Astrocyte of the spinal cord (primary cell): ENCODE results near the gene INTS6.

Source experiments
- DNase-seq: peaks from one replicate; pipeline ENCODE4 v3.0.0; 2011; ENCODE audit warnings: low read depth, low spot score
- H3K4me3 ChIP-seq: 2 replicates; pipeline ENCODE4 v1.5.1; 2011; ENCODE audit warnings: low read depth, mild to moderate bottlenecking, low read length, moderate library complexity
- in situ Hi-C: cut with HindIII; loops from 2 replicates; pipeline ENCODE4 v1.10.0; 2017; ENCODE audit warnings: low sequenced_read_pairs
- TF ChIP-seq, protein P1 (sequence below): IDR thresholded peaks from 2 replicates; pipeline ENCODE4 v1.5.1; 2012; ENCODE audit warnings: low read depth, mild to moderate bottlenecking, low read length, inconsistent platforms

The INTS6 gene

GRCh38 chr13:51371768-51372399 lies 81.0 kb downstream of the INTS6 start:
- no peak for DNase-seq
- in situ Hi-C loops: no loop called here
- no peak overlapping the region for H3K4me3 ChIP-seq
- TF ChIP-seq, protein P1, sequence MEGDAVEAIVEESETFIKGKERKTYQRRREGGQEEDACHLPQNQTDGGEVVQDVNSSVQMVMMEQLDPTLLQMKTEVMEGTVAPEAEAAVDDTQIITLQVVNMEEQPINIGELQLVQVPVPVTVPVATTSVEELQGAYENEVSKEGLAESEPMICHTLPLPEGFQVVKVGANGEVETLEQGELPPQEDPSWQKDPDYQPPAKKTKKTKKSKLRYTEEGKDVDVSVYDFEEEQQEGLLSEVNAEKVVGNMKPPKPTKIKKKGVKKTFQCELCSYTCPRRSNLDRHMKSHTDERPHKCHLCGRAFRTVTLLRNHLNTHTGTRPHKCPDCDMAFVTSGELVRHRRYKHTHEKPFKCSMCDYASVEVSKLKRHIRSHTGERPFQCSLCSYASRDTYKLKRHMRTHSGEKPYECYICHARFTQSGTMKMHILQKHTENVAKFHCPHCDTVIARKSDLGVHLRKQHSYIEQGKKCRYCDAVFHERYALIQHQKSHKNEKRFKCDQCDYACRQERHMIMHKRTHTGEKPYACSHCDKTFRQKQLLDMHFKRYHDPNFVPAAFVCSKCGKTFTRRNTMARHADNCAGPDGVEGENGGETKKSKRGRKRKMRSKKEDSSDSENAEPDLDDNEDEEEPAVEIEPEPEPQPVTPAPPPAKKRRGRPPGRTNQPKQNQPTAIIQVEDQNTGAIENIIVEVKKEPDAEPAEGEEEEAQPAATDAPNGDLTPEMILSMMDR: no peak

- TF ChIP-seq, protein P1: no peak
Measured at GRCh38 chr13:51370811-51371210, 82.0 kb downstream of the INTS6 start.

GRCh38 chr13:51370116-51370515 lies 82.7 kb downstream of the INTS6 start:
- no peak overlapping the region for H3K4me3 ChIP-seq
- TF ChIP-seq, protein P1: no peak
- no peak for DNase-seq
- in situ Hi-C loops: no loop called here

More at GRCh38 chr13:51370811-51371210, 82.0 kb downstream of the INTS6 start:
- H3K4me3 ChIP-seq: no peak overlapping the region
- in situ Hi-C loops: no loop called here
- no peak for DNase-seq

DNA sequence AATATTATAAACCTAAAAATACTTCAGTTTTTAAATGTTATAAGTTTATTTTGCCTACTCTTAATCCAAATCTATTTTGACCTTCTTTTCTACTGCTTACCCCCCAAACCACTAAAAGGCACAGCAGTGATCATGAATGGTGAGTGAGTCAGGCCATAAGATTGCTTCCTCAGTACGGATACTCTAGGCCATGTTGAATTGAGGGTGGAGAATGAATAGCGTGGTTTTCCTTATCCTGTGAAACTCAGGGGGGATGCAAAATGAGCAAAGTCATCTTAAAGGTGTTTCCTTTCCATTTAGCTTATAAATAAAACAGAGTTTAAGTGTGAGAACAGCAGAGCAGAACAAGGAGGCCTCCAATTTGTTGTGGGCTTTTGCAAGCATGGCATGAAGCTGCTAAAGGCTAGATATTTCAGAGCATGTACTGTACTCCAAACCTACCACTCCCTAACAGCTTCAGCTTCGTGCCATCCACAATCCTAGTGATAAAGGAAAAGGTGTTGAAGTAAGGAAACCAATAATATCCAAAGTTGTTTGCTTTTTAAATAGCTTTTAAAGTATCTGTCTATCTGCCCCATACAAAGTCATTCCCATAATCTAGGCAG lies 88.3 kb downstream of the INTS6 start:
- in situ Hi-C loops: no loop called here
- DNase-seq: peak; percentile 83
- TF ChIP-seq, protein P1: no peak
- H3K4me3 ChIP-seq: no peak overlapping the region

DNA sequence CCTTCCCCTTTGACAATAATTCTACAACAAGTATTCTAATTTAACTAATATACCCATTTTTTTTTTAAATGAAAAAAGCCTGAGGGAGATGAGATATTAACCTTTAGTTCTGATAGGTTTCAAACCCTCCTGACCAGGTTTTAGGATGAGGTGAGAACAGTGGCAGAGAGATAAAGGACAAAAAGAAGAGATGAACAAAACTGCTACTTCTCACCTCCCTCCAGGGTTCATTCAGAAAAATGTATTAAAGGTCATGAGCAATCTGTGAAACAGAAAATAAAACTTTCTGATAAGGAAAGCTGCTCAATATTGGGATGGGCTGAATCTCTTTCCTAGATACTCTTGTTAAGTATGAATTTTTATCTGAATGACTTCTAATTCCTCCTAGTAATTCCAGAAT lies 89.2 kb downstream of the INTS6 start:
- DNase-seq: no peak
- in situ Hi-C loops: no loop called here
- TF ChIP-seq, protein P1: no peak
- H3K4me3 ChIP-seq: no peak overlapping the region

- no peak overlapping the region for H3K4me3 ChIP-seq
- peak; percentile 19 for DNase-seq
- TF ChIP-seq, protein P1: no peak
- in situ Hi-C loops: no loop called here
Measured at GRCh38 chr13:51361106-51361505, 91.7 kb downstream of the INTS6 start.
